Measurements from ENCODE around the gene SMYD3.

GRCh38 chr1:246099570-246099969 lies 407.5 kb downstream of the SMYD3 start:
- TF ChIP-seq CTCF (IDR thresholded peaks at IDR 0.05; ENCODE audit: low read length) (no peak), EZH2phosphoT487 (IDR thresholded peaks at IDR 0.05; ENCODE audit: low read length) (no peak), EZH2 (optimal IDR thresholded peaks at IDR 0.05; ENCODE audit: low read depth, low read length) (no peak)
